IMR-90 (cell line): ENCODE data around the gene GALNT9. TPM values are rescaled to one million over a fixed set of nuclear protein-coding genes. Genes with fewer than 3 reads are reported as not detected.

ENCODE experiments used
- ATAC-seq: fragments of 200-7000 bp; cut with Tn5 transposase; 2 replicates; pipeline ENCODE4 v1.9.1; 2020; ENCODE audit warnings: low read depth, mild to moderate bottlenecking, moderate library complexity
- BruUV-seq: library from RNA; stranded (reverse); fragments of 400-500 nt; replicated peaks from 2 replicates; lab custom pipeline; 2021; lab: Mats Ljungman, UMichigan
- CTCF ChIA-PET: fragments of 300-600 bp; formaldehyde crosslinking; extraction: SDS; loops from one replicate; lab custom pipeline; 2021; ENCODE audit warnings: antibody characterized with exemption; lab: Yijun Ruan, JAX
- POLR2A ChIA-PET: fragments of 300-600 bp; sonication (Branson Sonifier 250); formaldehyde crosslinking; loops from one replicate; lab custom pipeline; 2022; ENCODE audit warnings: antibody characterized with exemption; ENCODE audit not compliant: unreplicated experiment; lab: Charles Lee
- DNase-seq: peaks from one replicate; pipeline ENCODE4 v3.0.0; 2013
- H2AFZ ChIP-seq: replicated peaks from 2 replicates; pipeline ENCODE3; 2013; ENCODE audit warnings: low read length, mild to moderate bottlenecking; ENCODE audit not compliant: poor library complexity
- H2AK5ac ChIP-seq: 2 replicates; pipeline ENCODE4 v1.6.1; 2013; ENCODE audit warnings: low read depth, low read length, inconsistent platforms
- H2AK9ac ChIP-seq: replicated peaks from 2 replicates; pipeline ENCODE3; 2013; ENCODE audit warnings: mild to moderate bottlenecking, low read depth, low read length, moderate library complexity; ENCODE audit not compliant: poor library complexity
- H2BK120ac ChIP-seq: 2 replicates; pipeline ENCODE4 v1.6.1; 2013; ENCODE audit warnings: low read depth, low read length, inconsistent platforms
- H2BK15ac ChIP-seq: 3 replicates; pipeline ENCODE4 v1.6.1; 2013; ENCODE audit warnings: low read depth, low read length, inconsistent platforms
- H2BK20ac ChIP-seq: 2 replicates; pipeline ENCODE4 v1.6.1; 2013; ENCODE audit warnings: low read depth, mild to moderate bottlenecking, inconsistent platforms, low read length, moderate library complexity
- H2BK5ac ChIP-seq: 2 replicates; pipeline ENCODE4 v1.6.1; 2013; ENCODE audit warnings: mild to moderate bottlenecking, low read depth, low read length, inconsistent platforms; ENCODE audit not compliant: poor library complexity, severe bottlenecking
- H3K14ac ChIP-seq: replicated peaks from 2 replicates; pipeline ENCODE4 v1.6.1; 2013; ENCODE audit warnings: low read depth, low read length, inconsistent platforms
- H3K18ac ChIP-seq: 2 replicates; pipeline ENCODE4 v1.6.1; 2013; ENCODE audit warnings: low read depth, low read length, control low read depth
- H3K23ac ChIP-seq: 2 replicates; pipeline ENCODE4 v1.6.1; 2013; ENCODE audit warnings: low read depth, low read length, inconsistent platforms
- H3K27ac ChIP-seq: 2 replicates; pipeline ENCODE4 v1.5.1; 2013; ENCODE audit warnings: mild to moderate bottlenecking, control low read depth, low read length; ENCODE audit not compliant: insufficient read depth
- H3K27me3 ChIP-seq: 2 replicates; pipeline ENCODE4 v1.6.1; 2013; ENCODE audit warnings: low read length; ENCODE audit not compliant: control insufficient read depth, insufficient read depth
- H3K36me3 ChIP-seq: 2 replicates; pipeline ENCODE4 v1.6.1; 2013; ENCODE audit warnings: low read length, mixed read lengths; ENCODE audit not compliant: control insufficient read depth, insufficient read depth
- H3K4ac ChIP-seq: 2 replicates; pipeline ENCODE4 v1.6.1; 2013; ENCODE audit warnings: low read depth, low read length, inconsistent platforms
- H3K4me1 ChIP-seq: 2 replicates; pipeline ENCODE4 v1.6.1; 2013; ENCODE audit warnings: low read length, mixed read lengths; ENCODE audit not compliant: control insufficient read depth, insufficient read depth
- H3K4me2 ChIP-seq: 2 replicates; pipeline ENCODE4 v1.6.1; 2013; ENCODE audit warnings: low read depth, mild to moderate bottlenecking, control low read depth, low read length, moderate library complexity
- H3K4me3 ChIP-seq: 2 replicates; pipeline ENCODE4 v1.5.1; 2013; ENCODE audit warnings: low read depth, mild to moderate bottlenecking, control low read depth, low read length, moderate library complexity; ENCODE audit not compliant: insufficient read depth
- H3K56ac ChIP-seq: 2 replicates; pipeline ENCODE4 v1.6.1; 2013; ENCODE audit warnings: low read length, inconsistent platforms; ENCODE audit not compliant: insufficient read depth; ENCODE audit errors: extremely low read depth
- H3K79me1 ChIP-seq, 2 experiments: 2 replicates each; pipeline ENCODE4 v1.6.1; 2013; ENCODE audit warnings: low read length in 2 of 2, inconsistent platforms in 1 of 2, low read depth in 1 of 2
- H3K9ac ChIP-seq: 2 replicates; pipeline ENCODE4 v1.6.1; 2013; ENCODE audit warnings: low read depth, low read length, control low read depth
- H3K9me1 ChIP-seq: 2 replicates; pipeline ENCODE4 v1.6.1; 2013; ENCODE audit warnings: low read length, inconsistent platforms; ENCODE audit not compliant: insufficient read depth
- H3K9me3 ChIP-seq: 2 replicates; pipeline ENCODE4 v1.6.1; 2013; ENCODE audit warnings: low read length; ENCODE audit not compliant: control insufficient read depth, insufficient read depth
- H4K20me1 ChIP-seq: 2 replicates; pipeline ENCODE4 v1.6.1; 2013; ENCODE audit warnings: low read length, inconsistent platforms; ENCODE audit not compliant: insufficient read depth
- H4K5ac ChIP-seq: 2 replicates; pipeline ENCODE4 v1.6.1; 2013; ENCODE audit warnings: mild to moderate bottlenecking, low read depth, low read length, control low read depth
- H4K8ac ChIP-seq, 2 experiments: 2 replicates each; pipeline ENCODE4 v1.6.1; 2013; ENCODE audit warnings: low read depth in 2 of 2, low read length in 2 of 2, control low read depth in 1 of 2, inconsistent platforms in 1 of 2
- H4K91ac ChIP-seq: 2 replicates; pipeline ENCODE4 v1.6.1; 2013; ENCODE audit warnings: low read depth, low read length, inconsistent platforms; ENCODE audit not compliant: insufficient read depth
- BHLHE40 ChIP-seq: fragments of 150-350 bp; IDR thresholded peaks from 2 replicates; pipeline ENCODE4 v1.6.1; 2016; ENCODE audit warnings: mild to moderate bottlenecking, low read depth, low read length
- CEBPB ChIP-seq: IDR thresholded peaks from 2 replicates; pipeline ENCODE4 v1.6.1; 2012; ENCODE audit warnings: low read depth, low read length, improper control_type of control experiment
- CHD1 ChIP-seq: IDR thresholded peaks from 2 replicates; pipeline ENCODE4 v1.6.1; 2012; ENCODE audit warnings: low read depth, low read length, improper control_type of control experiment
- ELK1 ChIP-seq: fragments of 150-350 bp; IDR thresholded peaks from 2 replicates; pipeline ENCODE4 v1.6.1; 2016; ENCODE audit warnings: low read depth, mild to moderate bottlenecking, low read length, moderate library complexity, borderline replicate concordance
- MAFK ChIP-seq: IDR thresholded peaks from 2 replicates; pipeline ENCODE4 v1.6.1; 2012; ENCODE audit warnings: low read depth, low read length, improper control_type of control experiment
- MAZ ChIP-seq: IDR thresholded peaks from 2 replicates; pipeline ENCODE4 v1.6.1; 2012; ENCODE audit warnings: low read depth, mild to moderate bottlenecking, low read length, improper control_type of control experiment, moderate library complexity, borderline replicate concordance
- MXI1 ChIP-seq: IDR thresholded peaks from 2 replicates; pipeline ENCODE4 v1.6.1; 2012; ENCODE audit warnings: low read depth, mild to moderate bottlenecking, low read length, moderate library complexity, borderline replicate concordance
- POLR2A ChIP-seq: IDR thresholded peaks from 2 replicates; pipeline ENCODE4 v1.6.1; 2012; ENCODE audit warnings: mild to moderate bottlenecking, low read depth, low read length
- RAD21 ChIP-seq: IDR thresholded peaks from 2 replicates; pipeline ENCODE4 v1.6.1; 2012; ENCODE audit warnings: low read length, improper control_type of control experiment
- RCOR1 ChIP-seq: IDR thresholded peaks from 2 replicates; pipeline ENCODE4 v1.6.1; 2012; ENCODE audit warnings: mild to moderate bottlenecking, low read length, improper control_type of control experiment; ENCODE audit not compliant: insufficient replicate concordance
- RFX5 ChIP-seq: IDR thresholded peaks from 2 replicates; pipeline ENCODE4 v1.8.0; 2012; ENCODE audit warnings: low read depth, mild to moderate bottlenecking, low read length, moderate library complexity
- SMC3 ChIP-seq: fragments of 150-350 bp; IDR thresholded peaks from 2 replicates; pipeline ENCODE4 v1.6.1; 2016; ENCODE audit warnings: low read depth, mild to moderate bottlenecking, antibody characterized with exemption, low read length, moderate library complexity
- WGBS, 2 experiments: methylation state at CpG; one replicate each; pipeline versions ENCODE4 v1.1.5 to v1.1.7; 2013; ENCODE audit warnings: missing lambda C conversion rate in 2 of 2; ENCODE audit not compliant: insufficient read length in 1 of 2; ENCODE audit errors: extremely low coverage in 2 of 2; 5-methylcytosine and 5-hydroxymethylcytosine counted together
- dilution Hi-C: fragments of 300-500 bp; cut with HindIII; formaldehyde crosslinking; loops from one replicate; pipeline ENCODE4 v1.14.3; 2018; ENCODE audit warnings: low sequenced_read_pairs; ENCODE audit not compliant: unreplicated experiment
- in situ Hi-C: fragments of 300-500 bp; cut with MboI; formaldehyde crosslinking; loops from 3 replicates; pipeline ENCODE4 v1.14.3; 2019; ENCODE audit warnings: low sequenced_read_pairs, inconsistent platforms, mixed read lengths
- intact Hi-C: fragments of 100-400 bp; cut with micrococcal nuclease; formaldehyde crosslinking; loops from 2 replicates; pipeline ENCODE4 v1.10.0; 2022
- polyA plus RNA-seq, 3 experiments: library from polyadenylated mRNA; depleted of rRNA; stranded (reverse); fragments of >200 nt; gene quantifications; 2 replicates each; pipeline ENCODE4 v1.2.3, GENCODE V29; 2012; ENCODE audit warnings: low replicate concordance in 1 of 3
- total RNA-seq: library from RNA; depleted of rRNA; stranded (reverse); fragments of >200 nt; gene quantifications from 2 replicates; pipeline ENCODE4 v1.2.3, GENCODE V29; 2012
- TF ChIP-seq, protein P1 (sequence below): conservative IDR thresholded peaks from 2 replicates; pipeline ENCODE4 v1.5.1; 2012; ENCODE audit warnings: mild to moderate bottlenecking, low read depth, low read length, improper control_type of control experiment
- TF ChIP-seq, protein P2 (sequence below): fragments of 150-350 bp; IDR thresholded peaks from 2 replicates; pipeline ENCODE4 v1.6.1; 2017; ENCODE audit warnings: mild to moderate bottlenecking, antibody characterized with exemption, low read length, low read depth

Gene GALNT9
- total and polyA plus RNA-seq, 2 of the 4 experiments (the other 2 are of a cell fraction): under 0.01 to 0.12 TPM

- 74% methylated on average over 11 of the region's 20 CpGs; no CpG with 5 or more reads in 1 of the 2 experiments for WGBS, 2 experiments
- H3K23ac ChIP-seq: no peak overlapping the region
- H3K36me3 ChIP-seq: no peaks in the 10 kb centered on the region
- no peaks in the 10 kb centered on the region for H3K9me1 ChIP-seq
- no peaks in the 10 kb centered on the region for H3K79me1 ChIP-seq
- ATAC-seq (no peak), DNase-seq (no peak)
- no peak overlapping the region for H3K56ac ChIP-seq
- no peak overlapping the region for H2AK9ac ChIP-seq
- no peak overlapping the region for H3K9ac ChIP-seq
- no peaks in the 10 kb centered on the region; the same call in 1 of the 2 replicates for H3K27me3 ChIP-seq
- H3K4me1 ChIP-seq: no peaks in the 10 kb centered on the region
- dilution Hi-C loops: no loop called here
- no peak overlapping the region for H2BK120ac ChIP-seq
- no peak overlapping the region for H2BK20ac ChIP-seq
- H2AK5ac ChIP-seq: no peak overlapping the region
- no peak overlapping the region for H2BK5ac ChIP-seq
- H2AFZ ChIP-seq: no peak overlapping the region
- no peak overlapping the region for H3K4me3 ChIP-seq
- intact Hi-C loops: no loop called here
- H3K14ac ChIP-seq: no peak overlapping the region
- H3K18ac ChIP-seq: no peak overlapping the region
- in situ Hi-C loops: no loop called here
- ChIA-PET POLR2A (no interaction called here), CTCF (no interaction called here)
- H3K4ac ChIP-seq: no peak overlapping the region
- no peak overlapping the region for H4K8ac ChIP-seq
- TF ChIP-seq RFX5 (no peak), MAZ (no peak), CEBPB (no peak), CHD1 (no peak), ELK1 (no peak), SMC3 (no peak), RAD21 (no peak), MAFK (no peak), POLR2A (no peak), RCOR1 (no peak), MXI1 (no peak), BHLHE40 (no peak)
- TF ChIP-seq, protein P1, sequence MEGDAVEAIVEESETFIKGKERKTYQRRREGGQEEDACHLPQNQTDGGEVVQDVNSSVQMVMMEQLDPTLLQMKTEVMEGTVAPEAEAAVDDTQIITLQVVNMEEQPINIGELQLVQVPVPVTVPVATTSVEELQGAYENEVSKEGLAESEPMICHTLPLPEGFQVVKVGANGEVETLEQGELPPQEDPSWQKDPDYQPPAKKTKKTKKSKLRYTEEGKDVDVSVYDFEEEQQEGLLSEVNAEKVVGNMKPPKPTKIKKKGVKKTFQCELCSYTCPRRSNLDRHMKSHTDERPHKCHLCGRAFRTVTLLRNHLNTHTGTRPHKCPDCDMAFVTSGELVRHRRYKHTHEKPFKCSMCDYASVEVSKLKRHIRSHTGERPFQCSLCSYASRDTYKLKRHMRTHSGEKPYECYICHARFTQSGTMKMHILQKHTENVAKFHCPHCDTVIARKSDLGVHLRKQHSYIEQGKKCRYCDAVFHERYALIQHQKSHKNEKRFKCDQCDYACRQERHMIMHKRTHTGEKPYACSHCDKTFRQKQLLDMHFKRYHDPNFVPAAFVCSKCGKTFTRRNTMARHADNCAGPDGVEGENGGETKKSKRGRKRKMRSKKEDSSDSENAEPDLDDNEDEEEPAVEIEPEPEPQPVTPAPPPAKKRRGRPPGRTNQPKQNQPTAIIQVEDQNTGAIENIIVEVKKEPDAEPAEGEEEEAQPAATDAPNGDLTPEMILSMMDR: no peak
- TF ChIP-seq, protein P2, sequence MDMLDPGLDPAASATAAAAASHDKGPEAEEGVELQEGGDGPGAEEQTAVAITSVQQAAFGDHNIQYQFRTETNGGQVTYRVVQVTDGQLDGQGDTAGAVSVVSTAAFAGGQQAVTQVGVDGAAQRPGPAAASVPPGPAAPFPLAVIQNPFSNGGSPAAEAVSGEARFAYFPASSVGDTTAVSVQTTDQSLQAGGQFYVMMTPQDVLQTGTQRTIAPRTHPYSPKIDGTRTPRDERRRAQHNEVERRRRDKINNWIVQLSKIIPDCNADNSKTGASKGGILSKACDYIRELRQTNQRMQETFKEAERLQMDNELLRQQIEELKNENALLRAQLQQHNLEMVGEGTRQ: no peak
- H4K91ac ChIP-seq: no peak overlapping the region
- H3K9me3 ChIP-seq: peaks cover 41% of the 10 kb centered on the region
- no peaks in the 10 kb centered on the region for H4K20me1 ChIP-seq
- no peak overlapping the region for H4K5ac ChIP-seq
- no peak overlapping the region for H3K4me2 ChIP-seq
- no TSS peak for BruUV-seq
- no peak overlapping the region for H3K27ac ChIP-seq
- no peak overlapping the region for H2BK15ac ChIP-seq
Measured at GRCh38 chr12:132338311-132338710, 8.9 kb upstream of the GALNT9 start.
